HepG2 (cell line): ENCODE measurements around the gene EPB41. TPM values are rescaled to one million over a fixed set of nuclear protein-coding genes. Genes with fewer than 3 reads are reported as not detected.

Source experiments
- ARNT ChIP-seq: fragments of 450-650 bp; IDR thresholded peaks from 2 replicates; pipeline ENCODE4 v1.6.1; 2017
- ATAD3A ChIP-seq: sonication (generic); formaldehyde crosslinking; IDR thresholded peaks from 2 replicates; pipeline ENCODE4 v1.4.0; 2020; ENCODE audit warnings: missing genetic modification reagents
- ERF ChIP-seq: IDR thresholded peaks from 2 replicates; pipeline ENCODE4 v1.6.1; 2018; ENCODE audit warnings: missing biosample characterization, missing genetic modification reagents
- HNF4G ChIP-seq, 2 experiments: sonication (generic) in 1 of 2; formaldehyde crosslinking in 1 of 2; IDR thresholded peaks; 2 replicates each; pipeline versions ENCODE4 v1.4.0 to v1.6.1; 2011 to 2020; ENCODE audit warnings: borderline replicate concordance in 2 of 2, low read depth in 2 of 2, mild to moderate bottlenecking in 2 of 2, low read length in 1 of 2, missing genetic modification reagents in 1 of 2, moderate library complexity in 1 of 2
- JUNB ChIP-seq: sonication (generic); formaldehyde crosslinking; IDR thresholded peaks from 2 replicates; pipeline ENCODE4 v1.8.0; 2022; ENCODE audit warnings: missing genetic modification reagents, mild to moderate bottlenecking, borderline replicate concordance
- KDM1A ChIP-seq: IDR thresholded peaks from 2 replicates; pipeline ENCODE4 v1.6.1; 2016; ENCODE audit warnings: missing compliant biosample characterization
- KMT2A ChIP-seq: sonication (generic); formaldehyde crosslinking; IDR thresholded peaks from 2 replicates; pipeline ENCODE4 v1.4.0; 2020; ENCODE audit warnings: missing genetic modification reagents
- NFYC ChIP-seq: IDR thresholded peaks from 2 replicates; pipeline ENCODE4 v1.6.1; 2016; ENCODE audit warnings: missing genetic modification reagents, missing compliant biosample characterization
- PHB2 ChIP-seq: fragments of 450-650 bp; IDR thresholded peaks from 2 replicates; pipeline ENCODE4 v1.6.1; 2018; ENCODE audit not compliant: partially characterized antibody
- SALL2 ChIP-seq: sonication (generic); formaldehyde crosslinking; IDR thresholded peaks from 2 replicates; pipeline ENCODE4 v1.8.1; 2023; ENCODE audit warnings: mild to moderate bottlenecking, missing genetic modification reagents, inconsistent platforms
- SAP130 ChIP-seq: IDR thresholded peaks from 2 replicates; pipeline ENCODE4 v1.6.1; 2016; ENCODE audit warnings: low read depth
- THAP11 ChIP-seq: IDR thresholded peaks from 2 replicates; pipeline ENCODE4 v1.6.1; 2016; ENCODE audit warnings: missing biosample characterization, missing genetic modification reagents
- polyA plus RNA-seq, 8 experiments: library from polyadenylated mRNA; depleted of rRNA in 3 of 8; stranded (reverse) in 7 of 8; unstranded in 1 of 8; fragments of >200 nt; fragmentation: Illumina TruSeq in 4 of 8; extraction: Trizol in 4 of 8; gene quantifications; 2 replicates each; pipeline versions ENCODE4 v1.2.1 to v1.2.3, GENCODE V29; 2011 to 2016; ENCODE audit warnings: low read depth in 4 of 8, missing spikeins in 1 of 8, mixed read lengths in 1 of 8; ENCODE audit not compliant: insufficient read depth in 1 of 8
- total RNA-seq, 5 experiments: library from RNA; depleted of rRNA; stranded (reverse); fragments of >200 nt; fragmentation: Illumina TruSeq; extraction: Trizol; gene quantifications; 2 replicates each; pipeline ENCODE4 v1.2.3, GENCODE V29; 2016; ENCODE audit warnings: low read depth in 1 of 5
- TF ChIP-seq, protein P1 (sequence below): sonication (generic); formaldehyde crosslinking; conservative IDR thresholded peaks from 2 replicates; pipeline ENCODE4 v1.4.0; 2020; ENCODE audit warnings: missing genetic modification reagents
- TF ChIP-seq, protein P2 (sequence below): sonication (generic); formaldehyde crosslinking; IDR thresholded peaks from 2 replicates; pipeline ENCODE4 v1.4.0; 2020; ENCODE audit warnings: mild to moderate bottlenecking, missing genetic modification reagents
- TF ChIP-seq, protein P3 (sequence below), 2 experiments: fragments of 450-650 bp in 1 of 2; sonication (generic) in 1 of 2; formaldehyde crosslinking in 1 of 2; IDR thresholded peaks; 2 replicates each; pipeline versions ENCODE4 v1.6.1 to v1.8.0; 2016 to 2022; ENCODE audit warnings: antibody characterized with exemption in 1 of 2, mild to moderate bottlenecking in 1 of 2, missing genetic modification reagents in 1 of 2
- TF ChIP-seq, protein P4 (sequence below): sonication (generic); formaldehyde crosslinking; IDR thresholded peaks from 2 replicates; pipeline ENCODE4 v1.5.0; 2020; ENCODE audit warnings: missing genetic modification reagents
- TF ChIP-seq, protein P5 (sequence below): sonication (generic); formaldehyde crosslinking; IDR thresholded peaks from 2 replicates; pipeline ENCODE4 v1.8.1; 2023; ENCODE audit warnings: mild to moderate bottlenecking, missing genetic modification reagents

EPB41 gene
- total and polyA plus RNA-seq, 2 of the 13 experiments (the other 11 are each of a cell fraction or from before 2014, with no cell fraction given) = 34.5 to 46.7 TPM

DNA sequence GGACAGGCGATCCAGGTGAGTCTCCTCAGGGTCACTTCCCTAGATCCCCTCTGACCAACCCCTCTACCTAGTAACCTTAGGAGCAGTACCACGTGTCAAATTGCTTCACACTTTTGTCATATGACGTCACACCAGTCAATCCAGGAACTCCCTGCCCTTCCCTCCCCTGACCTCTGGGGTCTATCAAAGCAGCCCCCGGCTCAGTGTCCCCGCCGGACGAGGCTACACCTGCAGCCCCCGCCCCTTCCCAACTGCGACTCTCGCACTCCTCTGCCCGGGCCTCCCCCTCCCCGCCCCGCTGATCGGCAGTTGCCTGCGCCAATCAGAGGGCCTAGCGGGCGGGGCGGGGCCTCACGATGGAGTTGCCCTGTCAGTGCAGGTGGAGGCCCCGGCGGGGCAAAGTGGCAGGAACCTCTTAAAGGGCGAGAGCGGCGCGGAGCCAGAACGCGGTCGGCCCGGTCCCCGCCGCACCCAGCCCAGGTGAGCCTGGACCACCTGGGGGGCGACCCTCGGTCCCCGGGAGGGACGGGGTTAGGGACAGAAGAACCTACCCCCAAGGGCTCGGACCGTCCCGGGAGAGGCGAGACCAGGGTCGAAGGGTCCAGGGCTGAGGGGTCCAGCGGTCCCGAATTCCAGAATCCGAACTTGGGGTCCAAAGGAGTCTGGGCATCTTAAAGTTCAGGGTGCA is 27.5 kb upstream of the EPB41 start (continued):
- TF ChIP-seq THAP11 (CRISPR knock-in tag) = peak; percentile 30; the same call in 1 of the 2 replicates
- 0 out of 2 replicates have a peak, but pooled peaks have one; percentile 44 for TF ChIP-seq ERF
- no peak for TF ChIP-seq HNF4G (IDR thresholded peaks at IDR 0.05; ENCODE audit: borderline replicate concordance, low read depth, low read length)
- no peak for TF ChIP-seq HNF4G (CRISPR knock-in tag; IDR thresholded peaks at IDR 0.05; ENCODE audit: borderline replicate concordance, low read depth)
- no peak for TF ChIP-seq SALL2 (CRISPR knock-in tag)
- TF ChIP-seq, protein P1, sequence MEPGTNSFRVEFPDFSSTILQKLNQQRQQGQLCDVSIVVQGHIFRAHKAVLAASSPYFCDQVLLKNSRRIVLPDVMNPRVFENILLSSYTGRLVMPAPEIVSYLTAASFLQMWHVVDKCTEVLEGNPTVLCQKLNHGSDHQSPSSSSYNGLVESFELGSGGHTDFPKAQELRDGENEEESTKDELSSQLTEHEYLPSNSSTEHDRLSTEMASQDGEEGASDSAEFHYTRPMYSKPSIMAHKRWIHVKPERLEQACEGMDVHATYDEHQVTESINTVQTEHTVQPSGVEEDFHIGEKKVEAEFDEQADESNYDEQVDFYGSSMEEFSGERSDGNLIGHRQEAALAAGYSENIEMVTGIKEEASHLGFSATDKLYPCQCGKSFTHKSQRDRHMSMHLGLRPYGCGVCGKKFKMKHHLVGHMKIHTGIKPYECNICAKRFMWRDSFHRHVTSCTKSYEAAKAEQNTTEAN (CRISPR knock-in tag) = 0 out of 2 replicates have a peak, but pooled peaks have one; percentile 16
- TF ChIP-seq JUNB = no peak
- TF ChIP-seq, protein P2, sequence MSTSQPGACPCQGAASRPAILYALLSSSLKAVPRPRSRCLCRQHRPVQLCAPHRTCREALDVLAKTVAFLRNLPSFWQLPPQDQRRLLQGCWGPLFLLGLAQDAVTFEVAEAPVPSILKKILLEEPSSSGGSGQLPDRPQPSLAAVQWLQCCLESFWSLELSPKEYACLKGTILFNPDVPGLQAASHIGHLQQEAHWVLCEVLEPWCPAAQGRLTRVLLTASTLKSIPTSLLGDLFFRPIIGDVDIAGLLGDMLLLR (CRISPR knock-in tag) = 0 out of 2 replicates have a peak, but pooled peaks have one; percentile 15
- TF ChIP-seq, protein P3, sequence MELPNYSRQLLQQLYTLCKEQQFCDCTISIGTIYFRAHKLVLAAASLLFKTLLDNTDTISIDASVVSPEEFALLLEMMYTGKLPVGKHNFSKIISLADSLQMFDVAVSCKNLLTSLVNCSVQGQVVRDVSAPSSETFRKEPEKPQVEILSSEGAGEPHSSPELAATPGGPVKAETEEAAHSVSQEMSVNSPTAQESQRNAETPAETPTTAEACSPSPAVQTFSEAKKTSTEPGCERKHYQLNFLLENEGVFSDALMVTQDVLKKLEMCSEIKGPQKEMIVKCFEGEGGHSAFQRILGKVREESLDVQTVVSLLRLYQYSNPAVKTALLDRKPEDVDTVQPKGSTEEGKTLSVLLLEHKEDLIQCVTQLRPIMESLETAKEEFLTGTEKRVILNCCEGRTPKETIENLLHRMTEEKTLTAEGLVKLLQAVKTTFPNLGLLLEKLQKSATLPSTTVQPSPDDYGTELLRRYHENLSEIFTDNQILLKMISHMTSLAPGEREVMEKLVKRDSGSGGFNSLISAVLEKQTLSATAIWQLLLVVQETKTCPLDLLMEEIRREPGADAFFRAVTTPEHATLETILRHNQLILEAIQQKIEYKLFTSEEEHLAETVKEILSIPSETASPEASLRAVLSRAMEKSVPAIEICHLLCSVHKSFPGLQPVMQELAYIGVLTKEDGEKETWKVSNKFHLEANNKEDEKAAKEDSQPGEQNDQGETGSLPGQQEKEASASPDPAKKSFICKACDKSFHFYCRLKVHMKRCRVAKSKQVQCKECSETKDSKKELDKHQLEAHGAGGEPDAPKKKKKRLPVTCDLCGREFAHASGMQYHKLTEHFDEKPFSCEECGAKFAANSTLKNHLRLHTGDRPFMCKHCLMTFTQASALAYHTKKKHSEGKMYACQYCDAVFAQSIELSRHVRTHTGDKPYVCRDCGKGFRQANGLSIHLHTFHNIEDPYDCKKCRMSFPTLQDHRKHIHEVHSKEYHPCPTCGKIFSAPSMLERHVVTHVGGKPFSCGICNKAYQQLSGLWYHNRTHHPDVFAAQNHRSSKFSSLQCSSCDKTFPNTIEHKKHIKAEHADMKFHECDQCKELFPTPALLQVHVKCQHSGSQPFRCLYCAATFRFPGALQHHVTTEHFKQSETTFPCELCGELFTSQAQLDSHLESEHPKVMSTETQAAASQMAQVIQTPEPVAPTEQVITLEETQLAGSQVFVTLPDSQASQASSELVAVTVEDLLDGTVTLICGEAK (IDR thresholded peaks at IDR 0.05) = no peak
- TF ChIP-seq, protein P3 (CRISPR knock-in tag; IDR thresholded peaks at IDR 0.05) = no peak
- TF ChIP-seq KMT2A = peak; percentile 49; the same call in 1 of the 2 replicates
- TF ChIP-seq, protein P4, sequence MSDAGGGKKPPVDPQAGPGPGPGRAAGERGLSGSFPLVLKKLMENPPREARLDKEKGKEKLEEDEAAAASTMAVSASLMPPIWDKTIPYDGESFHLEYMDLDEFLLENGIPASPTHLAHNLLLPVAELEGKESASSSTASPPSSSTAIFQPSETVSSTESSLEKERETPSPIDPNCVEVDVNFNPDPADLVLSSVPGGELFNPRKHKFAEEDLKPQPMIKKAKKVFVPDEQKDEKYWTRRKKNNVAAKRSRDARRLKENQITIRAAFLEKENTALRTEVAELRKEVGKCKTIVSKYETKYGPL (CRISPR knock-in tag) = peak; percentile 32; the same call in 1 of the 2 replicates
- TF ChIP-seq SAP130 = peak; percentile 88
- TF ChIP-seq PHB2 = no peak
- TF ChIP-seq KDM1A (CRISPR knock-in tag) = no peak
- TF ChIP-seq, protein P5, sequence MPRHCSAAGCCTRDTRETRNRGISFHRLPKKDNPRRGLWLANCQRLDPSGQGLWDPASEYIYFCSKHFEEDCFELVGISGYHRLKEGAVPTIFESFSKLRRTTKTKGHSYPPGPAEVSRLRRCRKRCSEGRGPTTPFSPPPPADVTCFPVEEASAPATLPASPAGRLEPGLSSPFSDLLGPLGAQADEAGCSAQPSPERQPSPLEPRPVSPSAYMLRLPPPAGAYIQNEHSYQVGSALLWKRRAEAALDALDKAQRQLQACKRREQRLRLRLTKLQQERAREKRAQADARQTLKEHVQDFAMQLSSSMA (CRISPR knock-in tag) = no peak
- TF ChIP-seq ARNT = no peak
- TF ChIP-seq ATAD3A (CRISPR knock-in tag) = no peak
- TF ChIP-seq NFYC (CRISPR knock-in tag) = peak; percentile 96
